Trophoblast cell (in vitro differentiated cells and primary cell): Measurements from ENCODE around the gene SLC29A2.

ENCODE experiments used
- DNase-seq, 2 donors: peaks; one replicate each; pipeline ENCODE4 v3.0.0-alpha.2; 2016
- H2AFZ ChIP-seq: 2 replicates; pipeline ENCODE4 v1.6.1; 2013; ENCODE audit warnings: low read length, moderate library complexity, mild to moderate bottlenecking; ENCODE audit not compliant: insufficient read depth, poor library complexity
- H2AK5ac ChIP-seq: 2 replicates; pipeline ENCODE4 v1.6.1; 2013; ENCODE audit warnings: mild to moderate bottlenecking, low read length
- H2BK120ac ChIP-seq: 2 replicates; pipeline ENCODE4 v1.6.1; 2013; ENCODE audit warnings: low read length, mild to moderate bottlenecking, moderate library complexity; ENCODE audit not compliant: insufficient read depth, poor library complexity
- H2BK12ac ChIP-seq: 2 replicates; pipeline ENCODE4 v1.6.1; 2013; ENCODE audit warnings: mild to moderate bottlenecking, low read length, moderate library complexity
- H2BK5ac ChIP-seq: 2 replicates; pipeline ENCODE4 v1.6.1; 2013; ENCODE audit warnings: low read length, low read depth, moderate library complexity, mild to moderate bottlenecking; ENCODE audit not compliant: poor library complexity
- H3K14ac ChIP-seq: 2 replicates; pipeline ENCODE4 v1.6.1; 2013; ENCODE audit warnings: mild to moderate bottlenecking, low read length
- H3K18ac ChIP-seq: 2 replicates; pipeline ENCODE4 v1.6.1; 2013; ENCODE audit warnings: mild to moderate bottlenecking, low read length
- H3K23ac ChIP-seq: 2 replicates; pipeline ENCODE4 v1.6.1; 2013; ENCODE audit warnings: low read length
- H3K27ac ChIP-seq: 2 replicates; pipeline ENCODE4 v1.5.1; 2013; ENCODE audit warnings: low read depth, mild to moderate bottlenecking, inconsistent platforms, low read length, moderate library complexity
- H3K27me3 ChIP-seq: 2 replicates; pipeline ENCODE4 v1.6.1; 2013; ENCODE audit warnings: inconsistent platforms, mild to moderate bottlenecking, low read length, moderate library complexity; ENCODE audit not compliant: insufficient read depth
- H3K36me3 ChIP-seq, 2 experiments: 1 replicate in 1 of 2; 2 replicates in 1 of 2; pipeline ENCODE4 v1.6.1; 2013; ENCODE audit warnings: low read length in 2 of 2, mild to moderate bottlenecking in 2 of 2, moderate library complexity in 1 of 2; ENCODE audit not compliant: insufficient read depth in 2 of 2, control insufficient read depth in 1 of 2
- H3K4ac ChIP-seq: 2 replicates; pipeline ENCODE4 v1.6.1; 2013; ENCODE audit warnings: low read depth, mild to moderate bottlenecking, low read length, moderate library complexity
- H3K4me1 ChIP-seq, 2 experiments: 1 replicate in 1 of 2; 2 replicates in 1 of 2; pipeline ENCODE4 v1.6.1; 2013; ENCODE audit warnings: low read length in 2 of 2, mild to moderate bottlenecking in 2 of 2, moderate library complexity in 1 of 2; ENCODE audit not compliant: insufficient read depth in 2 of 2, control insufficient read depth in 1 of 2
- H3K4me2 ChIP-seq: 2 replicates; pipeline ENCODE4 v1.6.1; 2013; ENCODE audit warnings: inconsistent platforms, mild to moderate bottlenecking, low read length, moderate library complexity
- H3K4me3 ChIP-seq: 2 replicates; pipeline ENCODE4 v1.5.1; 2013; ENCODE audit warnings: mild to moderate bottlenecking, low read depth, low read length, inconsistent platforms
- H3K79me1 ChIP-seq: one replicate; pipeline ENCODE4 v1.6.1; 2013; ENCODE audit warnings: low read length
- H3K79me2 ChIP-seq: 2 replicates; pipeline ENCODE4 v1.6.1; 2013; ENCODE audit warnings: low read length, mild to moderate bottlenecking; ENCODE audit not compliant: control insufficient read depth, insufficient read depth, poor library complexity
- H3K9ac ChIP-seq: 2 replicates; pipeline ENCODE4 v1.6.1; 2013; ENCODE audit warnings: mild to moderate bottlenecking, low read length
- H3K9me3 ChIP-seq: 2 replicates; pipeline ENCODE4 v1.6.1; 2013; ENCODE audit warnings: low read depth, mild to moderate bottlenecking, control low read depth, inconsistent platforms, low read length; ENCODE audit not compliant: insufficient read depth
- H4K12ac ChIP-seq: 2 replicates; pipeline ENCODE4 v1.6.1; 2013; ENCODE audit warnings: low read depth, mild to moderate bottlenecking, low read length, moderate library complexity
- H4K8ac ChIP-seq: 2 replicates; pipeline ENCODE4 v1.6.1; 2013; ENCODE audit warnings: low read depth, mild to moderate bottlenecking, low read length, moderate library complexity
- H4K91ac ChIP-seq: one replicate; pipeline ENCODE4 v1.6.1; 2013; ENCODE audit warnings: low read depth, mild to moderate bottlenecking, low read length, moderate library complexity
- WGBS: extraction: QIAGEN DNeasy Blood & Tissue Kit; methylation state at CpG from one replicate; pipeline ENCODE4 v1.1.7; 2013; ENCODE audit warnings: missing lambda C conversion rate; ENCODE audit not compliant: insufficient read length, insufficient coverage; ENCODE audit errors: extremely low coverage; 5-methylcytosine and 5-hydroxymethylcytosine counted together

Gene SLC29A2

GRCh38 chr11:66336234-66337102 lies 35.1 kb downstream of the SLC29A2 start, which contains the start of gene RIN1:
RIN1 (minus strand) TSS chr11:66336434; CDS start chr11:66336402, 32 bp downstream.
- H3K9ac ChIP-seq = no peak within 1 kb of the TSS
- WGBS = no CpG with 5 or more reads among the region's 22 CpGs
- peak within 1 kb of the TSS; percentile 20 for H2AFZ ChIP-seq
- peak within 1 kb of the TSS; percentile 49 for H2BK120ac ChIP-seq
- peaks cover 4% of the 10 kb centered on the region for H3K79me2 ChIP-seq
- H3K4me2 ChIP-seq = peak within 1 kb of the TSS; percentile 84
- no peak within 1 kb of the TSS for H3K23ac ChIP-seq
- H3K4me1 ChIP-seq = peaks cover 13 to 15% of the 10 kb centered on the region in 2 experiments
- peak within 1 kb of the TSS; percentile 58 for H2BK12ac ChIP-seq
- peak within 1 kb of the TSS; percentile 55 for H2BK5ac ChIP-seq
- peak within 1 kb of the TSS; percentile 92 for H3K14ac ChIP-seq
- peak; percentile 44 to 67 for DNase-seq
- H4K8ac ChIP-seq = peak within 1 kb of the TSS; percentile 61
- no peaks in the 10 kb centered on the region for H3K27me3 ChIP-seq
- peak within 1 kb of the TSS; percentile 60 for H3K4me3 ChIP-seq
- H3K9me3 ChIP-seq = no peaks in the 10 kb centered on the region
- H3K4ac ChIP-seq = peak within 1 kb of the TSS; percentile 30
- H4K12ac ChIP-seq = peak within 1 kb of the TSS; percentile 39
- H3K36me3 ChIP-seq = peaks cover 41 to 50% of the 10 kb centered on the region in 2 experiments
- peak within 1 kb of the TSS; percentile 60 for H2AK5ac ChIP-seq
- peak within 1 kb of the TSS; percentile 83 for H3K18ac ChIP-seq
- H3K79me1 ChIP-seq = peaks cover 7% of the 10 kb centered on the region
- peak within 1 kb of the TSS; percentile 52 for H3K27ac ChIP-seq
- peak within 1 kb of the TSS; percentile 71 for H4K91ac ChIP-seq

GRCh38 chr11:66335531-66336233 lies 35.9 kb downstream of the SLC29A2 start:
- Histone ChIP-seq H2AK5ac (peak overlapping the region; percentile 60), H3K36me3 (peaks cover 33 to 43% of the 10 kb centered on the region in 2 experiments), H3K23ac (no peak overlapping the region), H3K9ac (no peak overlapping the region), H3K4me3 (peak overlapping the region; percentile 60), H2BK12ac (peak overlapping the region; percentile 58), H3K79me2 (peaks cover 4% of the 10 kb centered on the region), H4K8ac (peak overlapping the region; percentile 61), H4K91ac (peak overlapping the region; percentile 71), H4K12ac (peak overlapping the region; percentile 39), H3K9me3 (no peaks in the 10 kb centered on the region), H3K4me2 (peak overlapping the region; percentile 84), H2AFZ (peak overlapping the region; percentile 6), H3K4me1 (peaks cover 13 to 15% of the 10 kb centered on the region in 2 experiments), H3K79me1 (peaks cover 7% of the 10 kb centered on the region), H3K27me3 (no peaks in the 10 kb centered on the region), H3K18ac (peak overlapping the region; percentile 83), H3K4ac (peak overlapping the region; percentile 30), H3K14ac (peak overlapping the region; percentile 92), H3K27ac (peak overlapping the region; percentile 52), H2BK5ac (peak overlapping the region; percentile 55), H2BK120ac (peak overlapping the region; percentile 49)
- no CpG with 5 or more reads among the region's 35 CpGs for WGBS
- peak in 1 of 2 donors; percentile 26 for DNase-seq

- H3K23ac ChIP-seq = no peak overlapping the region
- no peak overlapping the region for H3K9ac ChIP-seq
- peaks cover 4% of the 10 kb centered on the region for H3K79me2 ChIP-seq
- no peak for DNase-seq
- H3K4ac ChIP-seq = no peak overlapping the region
- peak overlapping the region; percentile 84 for H3K4me2 ChIP-seq
- H2AK5ac ChIP-seq = peak overlapping the region; percentile 11
- no peaks in the 10 kb centered on the region for H3K9me3 ChIP-seq
- no peak overlapping the region for H3K27ac ChIP-seq
- H4K91ac ChIP-seq = no peak overlapping the region
- no peak overlapping the region for H2BK120ac ChIP-seq
- H4K8ac ChIP-seq = no peak overlapping the region
- H2AFZ ChIP-seq = no peak overlapping the region
- no peak overlapping the region for H3K18ac ChIP-seq
- peak overlapping the region; percentile 25 for H2BK12ac ChIP-seq
- WGBS = no CpG with 5 or more reads among the region's 42 CpGs
- H2BK5ac ChIP-seq = no peak overlapping the region
- peaks cover 25 to 34% of the 10 kb centered on the region in 2 experiments for H3K36me3 ChIP-seq
- peaks cover 7% of the 10 kb centered on the region for H3K79me1 ChIP-seq
- H3K27me3 ChIP-seq = no peaks in the 10 kb centered on the region
- H3K4me3 ChIP-seq = no peak overlapping the region
- H4K12ac ChIP-seq = no peak overlapping the region
- H3K14ac ChIP-seq = no peak overlapping the region
- peaks cover 13 to 15% of the 10 kb centered on the region in 2 experiments for H3K4me1 ChIP-seq
Measured at GRCh38 chr11:66334605-66335442, 36.7 kb downstream of the SLC29A2 start.
